MM.1S (cell line): ENCODE measurements around the gene PDZK1.

Experiments
- DNase-seq: peaks from one replicate; pipeline ENCODE4 v3.0.0-alpha.2; 2015
- H2AFZ ChIP-seq: fragments of 300-600 bp; sonication (generic); 2 replicates; pipeline ENCODE4 v1.6.0; 2016; ENCODE audit warnings: antibody characterized with exemption, low read length
- H3F3A ChIP-seq: fragments of 300-600 bp; sonication (generic); 2 replicates; pipeline ENCODE4 v1.6.1; 2016; ENCODE audit warnings: mild to moderate bottlenecking, antibody characterized with exemption, low read length, moderate library complexity, mixed read lengths; ENCODE audit not compliant: insufficient read depth
- H3K27ac ChIP-seq: fragments of 300-600 bp; sonication (generic); 2 replicates; pipeline ENCODE4 v1.5.1; 2016; ENCODE audit warnings: mild to moderate bottlenecking, low read length
- H3K27me3 ChIP-seq: fragments of 300-600 bp; sonication (generic); replicated peaks from 2 replicates; pipeline ENCODE4 v1.6.0; 2016; ENCODE audit warnings: low read length; ENCODE audit not compliant: insufficient read depth
- H3K36me3 ChIP-seq: fragments of 300-600 bp; sonication (generic); replicated peaks from 2 replicates; pipeline ENCODE4 v1.6.1; 2016; ENCODE audit warnings: mild to moderate bottlenecking, low read length, mixed read lengths; ENCODE audit not compliant: insufficient read depth
- H3K4me1 ChIP-seq: fragments of 300-600 bp; sonication (generic); 2 replicates; pipeline ENCODE4 v1.6.1; 2016; ENCODE audit warnings: low read length, mixed read lengths
- H3K4me2 ChIP-seq: fragments of 300-600 bp; sonication (generic); 2 replicates; pipeline ENCODE4 v1.6.0; 2016; ENCODE audit warnings: low read depth, low read length
- H3K4me3 ChIP-seq: fragments of 300-600 bp; sonication (generic); 2 replicates; pipeline ENCODE4 v1.5.1; 2016; ENCODE audit warnings: low read length, mixed read lengths
- H3K79me2 ChIP-seq: fragments of 300-600 bp; sonication (generic); 2 replicates; pipeline ENCODE4 v1.6.1; 2016; ENCODE audit warnings: mixed run types, low read length, mixed read lengths
- H3K9ac ChIP-seq: fragments of 300-600 bp; sonication (generic); 2 replicates; pipeline ENCODE4 v1.6.1; 2016; ENCODE audit warnings: low read length, mixed read lengths
- H3K9me2 ChIP-seq: fragments of 300-600 bp; sonication (generic); replicated peaks from 2 replicates; pipeline ENCODE4 v1.6.1; 2016; ENCODE audit warnings: mild to moderate bottlenecking, low read length, mixed read lengths; ENCODE audit not compliant: insufficient read depth
- H3K9me3 ChIP-seq: fragments of 300-600 bp; sonication (generic); replicated peaks from 2 replicates; pipeline ENCODE4 v1.6.1; 2016; ENCODE audit warnings: mild to moderate bottlenecking, low read length, mixed read lengths; ENCODE audit not compliant: insufficient read depth
- H4K20me1 ChIP-seq: fragments of 300-600 bp; sonication (generic); 2 replicates; pipeline ENCODE4 v1.6.1; 2016; ENCODE audit warnings: mild to moderate bottlenecking, low read length, moderate library complexity, mixed read lengths; ENCODE audit not compliant: insufficient read depth
- CTCF ChIP-seq: fragments of 300-600 bp; sonication (generic); IDR thresholded peaks from 2 replicates; pipeline ENCODE4 v1.5.1; 2016; ENCODE audit warnings: antibody characterized with exemption, low read length, mixed read lengths
- EZH2 ChIP-seq: fragments of 300-600 bp; sonication (generic); optimal IDR thresholded peaks from 2 replicates; pipeline ENCODE3; 2017; ENCODE audit warnings: low read depth, mild to moderate bottlenecking, antibody characterized with exemption, low read length, mixed read lengths
- EZH2phosphoT487 ChIP-seq: fragments of 300-600 bp; sonication (generic); IDR thresholded peaks from 2 replicates; pipeline ENCODE4 v1.6.1; 2018; ENCODE audit warnings: antibody characterized with exemption, low read length

PDZK1 gene

DNA sequence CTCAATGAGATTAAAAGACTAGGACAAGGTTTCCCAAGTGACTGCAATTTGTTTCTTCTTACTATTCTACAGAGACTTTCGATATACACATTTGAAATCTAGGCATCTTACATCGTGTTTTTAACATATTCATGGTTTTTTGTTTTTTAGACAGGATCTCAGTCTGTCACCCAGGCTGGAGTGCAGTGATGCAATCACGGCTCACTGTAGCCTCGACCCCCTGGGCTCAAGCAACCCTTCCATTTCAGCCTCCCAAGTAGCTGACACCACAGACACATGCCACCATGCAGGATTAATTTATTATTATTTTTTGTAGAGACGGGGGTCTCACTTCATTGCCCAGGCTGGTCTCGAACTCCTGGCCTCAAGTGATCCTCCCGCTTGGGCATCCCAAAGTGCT, 1.5 kb downstream of the PDZK1 start:
- Histone ChIP-seq H2AFZ (no peak overlapping the region), H3K9ac (no peak overlapping the region), H3K27me3 (no peaks in the 10 kb centered on the region), H3F3A (no peaks in the 10 kb centered on the region), H3K9me2 (no peaks in the 10 kb centered on the region), H3K4me3 (no peak overlapping the region), H3K4me2 (no peak overlapping the region), H4K20me1 (no peaks in the 10 kb centered on the region), H3K27ac (no peak overlapping the region), H3K36me3 (no peaks in the 10 kb centered on the region), H3K4me1 (no peaks in the 10 kb centered on the region), H3K79me2 (no peaks in the 10 kb centered on the region), H3K9me3 (no peaks in the 10 kb centered on the region)
- TF ChIP-seq CTCF (no peak), EZH2 (no peak), EZH2phosphoT487 (no peak)
- no peak for DNase-seq

DNA sequence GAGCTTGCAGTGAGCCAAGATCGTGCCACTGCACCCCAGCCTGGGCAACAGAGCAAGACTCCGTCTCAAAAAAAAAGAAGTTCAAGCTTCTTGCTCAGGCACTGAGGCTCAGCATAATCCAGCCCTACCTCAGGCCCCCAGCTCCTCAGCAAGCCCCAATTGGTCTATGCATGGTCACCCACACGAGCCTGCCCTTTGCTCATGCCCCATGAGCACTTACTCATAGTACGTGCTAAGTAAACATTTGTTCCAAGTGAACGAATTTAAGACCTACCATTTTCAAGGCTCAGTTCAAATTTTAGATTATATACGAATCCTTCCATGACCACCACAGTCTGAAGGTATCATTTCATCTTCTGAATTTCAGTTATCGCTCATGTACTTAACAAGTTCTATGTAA, 4.3 kb downstream of the PDZK1 start:
- no peak overlapping the region for H3K4me3 ChIP-seq
- H3K4me2 ChIP-seq, result no peak overlapping the region
- H3F3A ChIP-seq, result no peaks in the 10 kb centered on the region
- H3K79me2 ChIP-seq, result no peaks in the 10 kb centered on the region
- no peak overlapping the region for H3K27ac ChIP-seq
- no peaks in the 10 kb centered on the region for H3K9me2 ChIP-seq
- no peak overlapping the region for H2AFZ ChIP-seq
- no peak for DNase-seq
- no peaks in the 10 kb centered on the region for H3K27me3 ChIP-seq
- H4K20me1 ChIP-seq, result no peaks in the 10 kb centered on the region
- no peaks in the 10 kb centered on the region for H3K9me3 ChIP-seq
- H3K36me3 ChIP-seq, result no peaks in the 10 kb centered on the region
- no peak overlapping the region for H3K9ac ChIP-seq
- TF ChIP-seq EZH2phosphoT487, result no peak
- TF ChIP-seq CTCF, result no peak
- TF ChIP-seq EZH2, result no peak
- H3K4me1 ChIP-seq, result no peaks in the 10 kb centered on the region

- TF ChIP-seq CTCF (no peak), EZH2phosphoT487 (no peak), EZH2 (no peak)
- H3K4me2 ChIP-seq, result no peak overlapping the region
Observed at GRCh38 chr1:145702052-145702451, 5.1 kb downstream of the PDZK1 start.

More at GRCh38 chr1:145702052-145702451, 5.1 kb downstream of the PDZK1 start:
- Histone ChIP-seq H3K4me1 (no peaks in the 10 kb centered on the region), H3K79me2 (no peaks in the 10 kb centered on the region), H3K4me3 (no peak overlapping the region), H3K27ac (no peak overlapping the region), H2AFZ (no peak overlapping the region), H3K9ac (no peak overlapping the region), H4K20me1 (no peaks in the 10 kb centered on the region), H3K9me2 (no peaks in the 10 kb centered on the region), H3F3A (no peaks in the 10 kb centered on the region), H3K27me3 (no peaks in the 10 kb centered on the region), H3K36me3 (no peaks in the 10 kb centered on the region), H3K9me3 (no peaks in the 10 kb centered on the region)
- DNase-seq, result no peak
